Measurements from ENCODE around the gene TIMMDC1. TPM values are rescaled to one million over a fixed set of nuclear protein-coding genes. Genes with fewer than 3 reads are reported as not detected.
A peak's percentile ranks its signal among the peaks of the same experiment; 100 is the strongest.
"Not testable (repeated sequence)": the region's sequence is repeated elsewhere in the genome, so short reads cannot be mapped to it uniquely, and the experiment has no call there.

Gene TIMMDC1
- total RNA-seq, 2 experiments from 2014 or later: 105 TPM

GRCh38 chr3:119559441-119559963 lies 61.2 kb downstream of the TIMMDC1 start, which contains the start of gene CD80:
TSS of gene CD80 (minus strand) at chr3:119559614. CDS start at chr3:119557728, 1,886 bp downstream.
- peak within 1 kb of the TSS; percentile 77 for H3K27ac Mint-ChIP-seq
- ATAC-seq (peak; percentile 78), DNase-seq (peak; percentile 91)
- TF ChIP-seq, protein P1, sequence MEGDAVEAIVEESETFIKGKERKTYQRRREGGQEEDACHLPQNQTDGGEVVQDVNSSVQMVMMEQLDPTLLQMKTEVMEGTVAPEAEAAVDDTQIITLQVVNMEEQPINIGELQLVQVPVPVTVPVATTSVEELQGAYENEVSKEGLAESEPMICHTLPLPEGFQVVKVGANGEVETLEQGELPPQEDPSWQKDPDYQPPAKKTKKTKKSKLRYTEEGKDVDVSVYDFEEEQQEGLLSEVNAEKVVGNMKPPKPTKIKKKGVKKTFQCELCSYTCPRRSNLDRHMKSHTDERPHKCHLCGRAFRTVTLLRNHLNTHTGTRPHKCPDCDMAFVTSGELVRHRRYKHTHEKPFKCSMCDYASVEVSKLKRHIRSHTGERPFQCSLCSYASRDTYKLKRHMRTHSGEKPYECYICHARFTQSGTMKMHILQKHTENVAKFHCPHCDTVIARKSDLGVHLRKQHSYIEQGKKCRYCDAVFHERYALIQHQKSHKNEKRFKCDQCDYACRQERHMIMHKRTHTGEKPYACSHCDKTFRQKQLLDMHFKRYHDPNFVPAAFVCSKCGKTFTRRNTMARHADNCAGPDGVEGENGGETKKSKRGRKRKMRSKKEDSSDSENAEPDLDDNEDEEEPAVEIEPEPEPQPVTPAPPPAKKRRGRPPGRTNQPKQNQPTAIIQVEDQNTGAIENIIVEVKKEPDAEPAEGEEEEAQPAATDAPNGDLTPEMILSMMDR (IDR thresholded peaks at IDR 0.05): peak; percentile 40
- H3K4me1 Mint-ChIP-seq (ENCODE audit: low read depth): peaks cover 45% of the 10 kb centered on the region
- peaks cover 16% of the 10 kb centered on the region for H3K36me3 Mint-ChIP-seq (ENCODE audit: low read depth)
- ChIA-PET POLR2A (interaction anchor here (0.9 to 3.1 kb wide), 2 partner anchors 61 to 96 kb away, joined by 3 to 14 read pairs; partner anchors contain the start of genes TIMMDC1 and TMEM39A), CTCF (interaction anchor here (0.7 to 3.0 kb wide), 7 partner anchors 9 to 285 kb away, joined by 4 to 12 read pairs (median 5); no protein-coding TSS in a partner anchor)
- no peaks in the 10 kb centered on the region for H3K9me3 Mint-ChIP-seq
- peak within 1 kb of the TSS; percentile 40 for H3K4me3 Mint-ChIP-seq
- no peaks in the 10 kb centered on the region for H3K27me3 Mint-ChIP-seq
- intact Hi-C loops (cut with micrococcal nuclease): loop anchor here (5.0 kb wide), 1 partner anchor 52 kb away; no protein-coding TSS in a partner anchor

GRCh38 chr3:119560160-119560559 lies 61.8 kb downstream of the TIMMDC1 start:
- ATAC-seq (no peak), DNase-seq (no peak)
- ChIA-PET POLR2A (interaction anchor here (3.1 kb wide), 1 partner anchor 62 kb away, joined by 14 read pairs; the partner anchor contains the start of gene TIMMDC1), CTCF (interaction anchor here (0.7 to 1.5 kb wide), 2 partner anchors 9 to 26 kb away, joined by 4 read pairs; no protein-coding TSS in a partner anchor)
- Mint-ChIP-seq H3K4me1 (ENCODE audit: low read depth) (peaks cover 39% of the 10 kb centered on the region), H3K27ac (peak overlapping the region; percentile 11), H3K36me3 (ENCODE audit: low read depth) (peaks cover 16% of the 10 kb centered on the region), H3K4me3 (peak overlapping the region; percentile 1), H3K9me3 (no peaks in the 10 kb centered on the region), H3K27me3 (no peaks in the 10 kb centered on the region)
- TF ChIP-seq, protein P1 (IDR thresholded peaks at IDR 0.05): no peak
- intact Hi-C loops (cut with micrococcal nuclease): no loop called here

DNA sequence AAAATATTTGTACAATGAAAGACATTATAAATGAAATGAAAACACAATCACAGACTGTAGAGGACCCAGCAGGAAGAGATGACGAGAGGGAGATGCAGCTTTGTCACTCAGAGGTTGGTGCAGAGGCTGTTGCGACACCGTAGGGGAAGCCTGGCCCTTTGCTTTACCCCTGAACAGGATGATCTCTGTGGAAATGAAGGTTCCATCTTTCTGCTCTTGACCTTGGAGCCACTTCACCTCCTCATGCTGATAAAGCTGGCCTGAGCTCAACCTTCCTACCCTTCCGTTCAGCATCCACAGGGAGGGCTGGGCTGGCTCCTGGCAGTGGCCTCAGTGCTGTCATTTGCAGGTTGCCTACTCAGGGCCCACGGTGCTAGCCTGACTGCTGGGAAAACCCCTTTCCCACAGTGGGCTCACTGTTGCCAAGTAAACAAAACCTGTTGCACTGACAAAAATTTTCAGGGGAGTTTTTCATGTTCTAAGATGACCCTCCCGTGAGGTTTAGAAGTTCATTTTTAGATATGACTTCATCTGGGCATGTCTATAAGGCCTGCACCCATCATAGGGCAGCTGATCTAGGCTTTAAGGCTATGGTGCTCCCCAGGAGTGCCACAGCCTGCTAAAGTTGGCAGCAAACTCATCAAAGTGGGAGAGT lies 64.1 kb downstream of the TIMMDC1 start:
- ChIA-PET POLR2A (interaction anchor here (1.2 kb wide), 1 partner anchor 135 kb away, joined by 3 read pairs; no protein-coding TSS in a partner anchor), CTCF (no interaction called here)
- H3K27ac Mint-ChIP-seq: peak overlapping the region; percentile 93

GRCh38 chr3:119563334-119563733 lies 65.0 kb downstream of the TIMMDC1 start:
- ATAC-seq; intact Hi-C loops (cut with micrococcal nuclease); POLR2A ChIA-PET: not testable (repeated sequence)

More for the DNA sequence above, 64.1 kb downstream of the TIMMDC1 start:
- peaks cover 29% of the 10 kb centered on the region for H3K4me1 Mint-ChIP-seq (ENCODE audit: low read depth)
- ATAC-seq (peak; percentile 79), DNase-seq (peak; percentile 75)
- intact Hi-C loops (cut with micrococcal nuclease): no loop called here
- no peaks in the 10 kb centered on the region for H3K9me3 Mint-ChIP-seq
- H3K4me3 Mint-ChIP-seq: peak overlapping the region; percentile 66
- TF ChIP-seq, protein P1 (IDR thresholded peaks at IDR 0.05): no peak
- H3K36me3 Mint-ChIP-seq (ENCODE audit: low read depth): peaks cover 2% of the 10 kb centered on the region
- peaks cover 1% of the 10 kb centered on the region for H3K27me3 Mint-ChIP-seq

DNA sequence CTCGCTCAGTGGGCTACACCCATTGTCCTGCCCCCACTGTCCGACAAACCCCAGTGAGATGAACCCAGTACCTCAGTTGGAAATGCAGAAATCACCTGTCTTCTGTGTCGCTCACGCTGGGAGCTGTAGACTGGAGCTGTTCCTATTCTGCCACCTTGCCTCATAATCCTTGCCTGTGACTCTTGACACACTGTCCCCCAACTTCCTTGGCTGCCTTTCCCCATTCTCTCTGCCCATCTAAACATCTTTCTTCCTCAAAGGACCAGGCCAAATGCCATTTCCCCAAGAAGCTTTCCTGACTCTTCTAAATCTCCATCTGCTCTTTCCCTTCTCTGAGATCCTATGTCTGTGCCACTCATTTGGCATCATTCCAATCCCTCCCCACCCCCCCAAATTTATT lies 70.8 kb downstream of the TIMMDC1 start:
- Mint-ChIP-seq H3K9me3 (no peaks in the 10 kb centered on the region), H3K4me3 (no peak overlapping the region), H3K27ac (no peak overlapping the region), H3K27me3 (peaks cover 14% of the 10 kb centered on the region), H3K36me3 (ENCODE audit: low read depth) (no peaks in the 10 kb centered on the region), H3K4me1 (ENCODE audit: low read depth) (peaks cover 4% of the 10 kb centered on the region)
- TF ChIP-seq, protein P1 (IDR thresholded peaks at IDR 0.05): no peak
- DNase-seq (no peak), ATAC-seq (no peak)
- intact Hi-C loops (cut with micrococcal nuclease): no loop called here
- POLR2A ChIA-PET: interaction anchor here (0.8 to 1.5 kb wide), 3 partner anchors 11 to 105 kb away, joined by 3 to 4 read pairs (median 3); partner anchors contain the start of gene TMEM39A
- CTCF ChIA-PET: interaction anchor here (1.3 to 1.6 kb wide), 2 partner anchors 10 to 31 kb away, joined by 3 to 6 read pairs; partner anchors contain the start of gene CD80

More at GRCh38 chr3:119563334-119563733, 65.0 kb downstream of the TIMMDC1 start:
- DNase-seq; CTCF ChIA-PET; H3K36me3 Mint-ChIP-seq (ENCODE audit: low read depth); H3K27me3 Mint-ChIP-seq; H3K4me3 Mint-ChIP-seq; H3K9me3 Mint-ChIP-seq: not testable (repeated sequence)
- Mint-ChIP-seq H3K4me1 (ENCODE audit: low read depth) (peaks cover 21% of the 10 kb centered on the region), H3K27ac (peak overlapping the region; percentile 15)

Measured in activated CD8-positive, alpha-beta T cell treated with anti-CD3 and anti-CD28 coated beads for 36 hours (primary cell).